HG03159 (cell line): ENCODE results near the gene ZNF425.
A peak's percentile ranks its signal among the peaks of the same experiment; 100 is the strongest.
"Not testable (repeated sequence)": the region's sequence is repeated elsewhere in the genome, so short reads cannot be mapped to it uniquely, and the experiment has no call there.

ENCODE experiments used
- ATAC-seq: cut with Tn5 transposase; IDR thresholded peaks from one replicate; pipeline ENCODE4 v1.9.1; 2021; ENCODE audit warnings: mild to moderate bottlenecking, moderate library complexity; ENCODE audit not compliant: unreplicated experiment

The ZNF425 gene

GRCh38 chr7:149136118-149136517 lies 10.0 kb upstream of the ZNF425 start:
- ATAC-seq = no peak

GRCh38 chr7:149133028-149133710 lies 7.0 kb upstream of the ZNF425 start:
- no peak for ATAC-seq

GRCh38 chr7:149130572-149131198 lies 4.6 kb upstream of the ZNF425 start:
- no peak for ATAC-seq

GRCh38 chr7:149126662-149127266 lies 640 bp upstream of the ZNF425 start:
- ATAC-seq = peak; percentile 49

- ATAC-seq = no peak
These were observed 798 bp downstream of the ZNF425 start for GRCh38 chr7:149125189-149125862.

- no peak for ATAC-seq
These were observed 16.2 kb downstream of the ZNF425 start for GRCh38 chr7:149109969-149110368.

GRCh38 chr7:149104749-149105148 lies 21.4 kb downstream of the ZNF425 start:
- no peak for ATAC-seq

- no peak for ATAC-seq
These were observed 21.9 kb downstream of the ZNF425 start for GRCh38 chr7:149104214-149104613.

GRCh38 chr7:149103424-149103823 lies 22.7 kb downstream of the ZNF425 start:
- ATAC-seq = no peak

GRCh38 chr7:149102666-149103065 lies 23.5 kb downstream of the ZNF425 start:
- no peak for ATAC-seq

GRCh38 chr7:149100821-149101220 lies 25.3 kb downstream of the ZNF425 start:
- ATAC-seq = no peak

- no peak for ATAC-seq
These were observed 27.1 kb downstream of the ZNF425 start for GRCh38 chr7:149099058-149099457.

GRCh38 chr7:149097088-149097487 lies 29.0 kb downstream of the ZNF425 start:
- no peak for ATAC-seq

GRCh38 chr7:149093228-149093627 lies 32.9 kb downstream of the ZNF425 start:
- ATAC-seq = no peak

GRCh38 chr7:149092244-149092643 lies 33.9 kb downstream of the ZNF425 start:
- ATAC-seq = not testable (repeated sequence)

GRCh38 chr7:149090397-149091195 lies 35.5 kb downstream of the ZNF425 start, which contains the start of gene ZNF786:
TSS of gene ZNF786 (minus strand) at chr7:149090718. CDS start at chr7:149090640, 78 bp downstream.
- peak; percentile 83 for ATAC-seq

GRCh38 chr7:149087376-149087775 lies 38.7 kb downstream of the ZNF425 start:
- ATAC-seq = no peak

GRCh38 chr7:149085866-149086265 lies 40.3 kb downstream of the ZNF425 start:
- no peak for ATAC-seq

GRCh38 chr7:149084407-149084806 lies 41.7 kb downstream of the ZNF425 start:
- ATAC-seq = no peak

GRCh38 chr7:149081914-149082313 lies 44.2 kb downstream of the ZNF425 start:
- ATAC-seq = no peak

GRCh38 chr7:149077594-149077993 lies 48.5 kb downstream of the ZNF425 start:
- no peak for ATAC-seq
